Osteoblast (primary cell): ENCODE data around the gene FTO. TPM values are rescaled to one million over a fixed set of nuclear protein-coding genes. Genes with fewer than 3 reads are reported as not detected.

Experiments used
- DNase-seq: peaks from one replicate; pipeline ENCODE4 v3.0.0; 2011; ENCODE audit warnings: low spot score, mixed read lengths; ENCODE audit not compliant: insufficient read length; ENCODE audit errors: missing footprints
- H2AFZ ChIP-seq: 2 replicates; pipeline ENCODE4 v1.6.0; 2011; ENCODE audit warnings: mild to moderate bottlenecking, low read length
- H3K27ac ChIP-seq: 2 replicates; pipeline ENCODE4 v1.5.1; 2011; ENCODE audit warnings: mild to moderate bottlenecking, low read depth, low read length, moderate library complexity
- H3K27me3 ChIP-seq: 2 replicates; pipeline ENCODE4 v1.6.0; 2012; ENCODE audit warnings: mild to moderate bottlenecking, control low read depth, inconsistent platforms, low read length, moderate library complexity; ENCODE audit not compliant: insufficient read depth
- H3K36me3 ChIP-seq: 2 replicates; pipeline ENCODE4 v1.5.1; 2011; ENCODE audit warnings: mild to moderate bottlenecking, low read length, control low read depth, moderate library complexity; ENCODE audit not compliant: insufficient read depth
- H3K4me1 ChIP-seq: 2 replicates; pipeline ENCODE4 v1.5.1; 2011; ENCODE audit warnings: mild to moderate bottlenecking, low read length, control low read depth, moderate library complexity; ENCODE audit not compliant: insufficient read depth
- H3K4me2 ChIP-seq: 2 replicates; pipeline ENCODE4 v1.6.0; 2011; ENCODE audit warnings: mild to moderate bottlenecking, low read length; ENCODE audit not compliant: insufficient read depth
- H3K4me3 ChIP-seq: fragments of 200-600 bp; sonication (generic); 3 replicates; pipeline ENCODE4 v1.5.1; 2012; ENCODE audit warnings: mild to moderate bottlenecking, low read length, inconsistent platforms; ENCODE audit not compliant: insufficient read depth
- H3K79me2 ChIP-seq: 2 replicates; pipeline ENCODE4 v1.6.0; 2012; ENCODE audit warnings: mild to moderate bottlenecking, low read length, control low read depth, inconsistent platforms; ENCODE audit not compliant: insufficient read depth
- H3K9me3 ChIP-seq: 2 replicates; pipeline ENCODE4 v1.5.1; 2011; ENCODE audit warnings: low read depth, low read length, control low read depth
- H4K20me1 ChIP-seq: 2 replicates; pipeline ENCODE4 v1.6.0; 2012; ENCODE audit warnings: mild to moderate bottlenecking, low read length, control low read depth; ENCODE audit not compliant: insufficient read depth
- total RNA-seq: library from RNA; depleted of rRNA; stranded (reverse); fragments of >200 nt; gene quantifications from 2 replicates; pipeline ENCODE4 v1.2.3, GENCODE V29; 2012
- TF ChIP-seq, protein P1 (sequence below): IDR thresholded peaks from 2 replicates; pipeline ENCODE4 v1.5.1; 2011; ENCODE audit warnings: mild to moderate bottlenecking, low read depth, low read length, moderate library complexity; ENCODE audit errors: extremely low read depth

Gene FTO
- total RNA-seq, 1 donor = 152 TPM

DNA sequence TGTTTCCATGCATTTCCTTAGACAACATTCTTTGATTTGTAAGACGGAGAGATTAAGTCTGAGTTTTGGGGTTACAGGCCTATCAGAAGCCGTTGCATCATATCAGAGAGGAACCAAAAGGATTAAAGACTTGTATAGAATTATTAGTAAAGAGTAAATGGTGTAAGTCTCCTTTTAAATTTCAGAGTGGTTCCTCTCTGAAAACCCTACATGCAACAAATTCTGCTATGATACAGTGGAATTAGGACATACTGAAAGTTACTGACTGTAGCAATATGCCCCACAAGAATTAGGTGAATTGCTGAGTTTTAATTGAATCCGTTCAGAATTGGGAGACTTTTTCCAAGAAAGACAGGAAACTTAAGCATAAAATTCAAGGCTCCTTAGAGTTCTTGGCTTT lies 221.6 kb downstream of the FTO start:
- Histone ChIP-seq H3K4me2 (no peak overlapping the region), H3K4me3 (no peak overlapping the region), H3K4me1 (no peaks in the 10 kb centered on the region), H3K79me2 (no peaks in the 10 kb centered on the region), H4K20me1 (no peaks in the 10 kb centered on the region), H2AFZ (no peak overlapping the region), H3K36me3 (no peaks in the 10 kb centered on the region), H3K9me3 (no peaks in the 10 kb centered on the region), H3K27ac (no peak overlapping the region), H3K27me3 (no peaks in the 10 kb centered on the region)
- DNase-seq = no peak
- TF ChIP-seq, protein P1, sequence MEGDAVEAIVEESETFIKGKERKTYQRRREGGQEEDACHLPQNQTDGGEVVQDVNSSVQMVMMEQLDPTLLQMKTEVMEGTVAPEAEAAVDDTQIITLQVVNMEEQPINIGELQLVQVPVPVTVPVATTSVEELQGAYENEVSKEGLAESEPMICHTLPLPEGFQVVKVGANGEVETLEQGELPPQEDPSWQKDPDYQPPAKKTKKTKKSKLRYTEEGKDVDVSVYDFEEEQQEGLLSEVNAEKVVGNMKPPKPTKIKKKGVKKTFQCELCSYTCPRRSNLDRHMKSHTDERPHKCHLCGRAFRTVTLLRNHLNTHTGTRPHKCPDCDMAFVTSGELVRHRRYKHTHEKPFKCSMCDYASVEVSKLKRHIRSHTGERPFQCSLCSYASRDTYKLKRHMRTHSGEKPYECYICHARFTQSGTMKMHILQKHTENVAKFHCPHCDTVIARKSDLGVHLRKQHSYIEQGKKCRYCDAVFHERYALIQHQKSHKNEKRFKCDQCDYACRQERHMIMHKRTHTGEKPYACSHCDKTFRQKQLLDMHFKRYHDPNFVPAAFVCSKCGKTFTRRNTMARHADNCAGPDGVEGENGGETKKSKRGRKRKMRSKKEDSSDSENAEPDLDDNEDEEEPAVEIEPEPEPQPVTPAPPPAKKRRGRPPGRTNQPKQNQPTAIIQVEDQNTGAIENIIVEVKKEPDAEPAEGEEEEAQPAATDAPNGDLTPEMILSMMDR = no peak

- Histone ChIP-seq H3K27me3 (no peaks in the 10 kb centered on the region), H3K9me3 (no peaks in the 10 kb centered on the region), H3K36me3 (no peaks in the 10 kb centered on the region), H2AFZ (no peak overlapping the region), H4K20me1 (no peaks in the 10 kb centered on the region), H3K4me2 (no peak overlapping the region), H3K27ac (no peak overlapping the region), H3K4me1 (no peaks in the 10 kb centered on the region), H3K4me3 (no peak overlapping the region), H3K79me2 (no peaks in the 10 kb centered on the region)
- TF ChIP-seq, protein P1 = no peak
- DNase-seq = no peak
Measured at GRCh38 chr16:53926209-53926608, 222.3 kb downstream of the FTO start.

GRCh38 chr16:53932975-53933374 lies 229.0 kb downstream of the FTO start:
- Histone ChIP-seq H3K79me2 (no peaks in the 10 kb centered on the region), H3K4me2 (no peak overlapping the region), H3K36me3 (peaks cover 13% of the 10 kb centered on the region), H3K27me3 (no peaks in the 10 kb centered on the region), H3K9me3 (no peaks in the 10 kb centered on the region), H3K27ac (no peak overlapping the region), H3K4me3 (no peak overlapping the region), H3K4me1 (no peaks in the 10 kb centered on the region), H4K20me1 (no peaks in the 10 kb centered on the region), H2AFZ (no peak overlapping the region)
- no peak for DNase-seq
- TF ChIP-seq, protein P1 = no peak

DNA sequence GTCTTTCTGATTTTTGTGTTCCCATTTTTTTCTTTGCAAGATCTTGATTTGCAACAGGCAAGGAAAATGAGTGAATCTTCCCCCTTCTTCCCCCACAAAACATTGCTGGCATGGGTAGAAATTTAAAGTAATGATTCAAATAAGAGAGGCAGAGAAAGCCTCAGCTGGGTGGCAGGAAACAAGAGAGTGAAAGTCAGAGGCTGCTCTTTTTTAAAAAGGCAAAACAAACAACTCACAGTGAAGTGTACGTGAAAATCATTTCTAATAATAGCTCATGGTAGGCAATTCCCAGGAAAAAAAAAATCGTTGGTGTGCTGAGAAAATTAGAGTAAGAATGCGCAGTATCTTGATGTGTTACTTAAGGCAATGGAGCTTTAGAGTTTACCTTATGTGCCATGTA lies 229.5 kb downstream of the FTO start:
- no peaks in the 10 kb centered on the region for H3K79me2 ChIP-seq
- TF ChIP-seq, protein P1 = no peak

More for the DNA sequence above, 229.5 kb downstream of the FTO start:
- no peak overlapping the region for H3K27ac ChIP-seq
- no peaks in the 10 kb centered on the region for H3K4me1 ChIP-seq
- no peak for DNase-seq
- H2AFZ ChIP-seq = no peak overlapping the region
- H3K36me3 ChIP-seq = peaks cover 13% of the 10 kb centered on the region
- H3K4me2 ChIP-seq = no peak overlapping the region
- no peaks in the 10 kb centered on the region for H4K20me1 ChIP-seq
- no peaks in the 10 kb centered on the region for H3K9me3 ChIP-seq
- H3K4me3 ChIP-seq = no peak overlapping the region
- H3K27me3 ChIP-seq = no peaks in the 10 kb centered on the region
